A549 treated with ZK216348 at 1 μM for 4 hours (cell line): ENCODE results near the gene C22orf15. TPM values are rescaled to one million over a fixed set of nuclear protein-coding genes. Genes with fewer than 3 reads are reported as not detected.

Experiments used
- total RNA-seq: library from RNA; stranded (reverse); fragments of 200-300 nt; extraction: Qiagen RNA extraction; gene quantifications from 5 replicates; pipeline ENCODE4 v1.2.3, GENCODE V29; 2022; ENCODE audit warnings: low read depth

Gene C22orf15, protein sequence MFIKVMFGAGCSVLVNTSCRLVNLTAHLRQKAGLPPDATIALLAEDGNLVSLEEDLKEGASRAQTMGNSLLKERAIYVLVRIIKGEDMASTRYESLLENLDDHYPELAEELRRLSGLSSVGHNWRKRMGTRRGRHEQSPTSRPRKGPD
- total RNA-seq, result not detected in 5 replicates

DNA sequence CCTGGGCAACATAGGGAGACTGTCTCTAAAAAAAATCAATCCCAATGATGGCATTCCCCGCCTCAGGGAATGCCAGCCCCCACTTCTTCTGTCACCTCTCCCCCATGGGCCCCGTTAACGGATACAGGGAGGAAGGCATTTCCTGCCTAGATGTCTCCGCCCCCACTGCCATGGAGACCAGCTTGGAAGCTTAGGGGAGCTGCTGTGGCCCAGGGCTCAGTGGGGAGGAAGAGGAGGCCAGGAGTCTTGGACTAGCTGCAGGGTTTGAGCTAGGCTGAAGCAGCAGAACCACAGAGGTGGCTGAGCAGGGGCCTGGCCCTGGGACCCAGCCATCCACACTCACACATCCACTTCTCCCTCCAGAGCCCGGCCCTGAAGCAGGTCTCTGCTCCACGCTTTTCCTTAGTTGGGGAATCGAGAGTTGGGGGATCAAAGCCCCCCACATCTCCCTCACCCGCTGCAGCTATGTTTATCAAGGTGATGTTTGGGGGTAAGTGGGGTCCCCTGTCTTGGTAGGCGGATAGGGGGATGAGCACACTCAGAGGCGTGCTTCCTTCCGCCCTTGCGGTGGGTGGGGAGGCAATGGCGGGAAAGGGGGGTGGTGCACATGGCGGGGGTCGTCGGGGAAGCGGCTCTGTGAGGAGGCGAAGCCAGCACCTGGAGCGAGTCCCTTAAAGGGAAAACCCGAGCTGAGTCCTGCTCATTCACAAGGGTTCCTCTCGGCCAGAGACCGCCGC lies at the start of gene C22orf15:
Gene C22orf15, plus strand, starts transcription at position 149 of the 737 bp plus-strand sequence. Its CDS starts 317 bp downstream, at position 466.

DNA sequence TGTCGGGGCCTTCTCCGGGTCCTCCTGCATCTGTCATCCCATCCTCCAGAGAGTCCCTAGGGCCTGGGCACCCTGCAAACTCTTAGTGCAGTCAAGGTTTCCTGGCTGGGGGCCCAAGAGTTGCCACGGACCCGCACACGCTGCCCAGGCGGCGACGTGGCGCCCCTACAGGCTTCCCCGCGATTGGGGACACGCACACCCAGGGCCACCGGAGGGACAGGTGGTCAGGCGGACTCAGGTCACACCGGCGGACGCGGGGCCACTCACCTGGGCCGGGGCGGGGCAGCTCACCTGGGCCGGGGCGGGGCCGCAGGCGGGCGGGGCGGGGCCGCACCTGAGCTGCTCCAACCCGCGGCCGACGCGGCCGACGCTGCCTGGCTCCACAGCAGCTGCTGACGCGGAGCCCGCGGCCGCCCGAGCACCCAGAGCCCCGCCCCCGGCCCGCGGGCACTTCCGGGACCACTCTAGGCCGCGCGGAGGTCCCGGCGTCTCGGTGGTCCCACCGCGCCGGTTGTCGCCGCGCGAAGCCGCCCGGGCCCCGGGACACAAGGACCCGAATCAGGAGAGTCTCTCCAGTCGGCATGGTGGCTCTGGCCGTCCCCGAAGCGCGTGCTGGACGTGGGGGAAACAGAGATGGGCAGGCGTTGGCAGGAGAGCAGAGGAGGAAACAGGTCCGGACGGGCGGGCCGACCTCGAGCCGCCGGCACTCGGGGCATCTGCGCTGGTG lies 11.9 kb upstream of the C22orf15 start, which contains the start of gene ZNF70:
Gene ZNF70, minus strand, starts transcription at position 399 of the 727 bp plus-strand sequence. CDS start 5,972 bp downstream, outside the sequence.

DNA sequence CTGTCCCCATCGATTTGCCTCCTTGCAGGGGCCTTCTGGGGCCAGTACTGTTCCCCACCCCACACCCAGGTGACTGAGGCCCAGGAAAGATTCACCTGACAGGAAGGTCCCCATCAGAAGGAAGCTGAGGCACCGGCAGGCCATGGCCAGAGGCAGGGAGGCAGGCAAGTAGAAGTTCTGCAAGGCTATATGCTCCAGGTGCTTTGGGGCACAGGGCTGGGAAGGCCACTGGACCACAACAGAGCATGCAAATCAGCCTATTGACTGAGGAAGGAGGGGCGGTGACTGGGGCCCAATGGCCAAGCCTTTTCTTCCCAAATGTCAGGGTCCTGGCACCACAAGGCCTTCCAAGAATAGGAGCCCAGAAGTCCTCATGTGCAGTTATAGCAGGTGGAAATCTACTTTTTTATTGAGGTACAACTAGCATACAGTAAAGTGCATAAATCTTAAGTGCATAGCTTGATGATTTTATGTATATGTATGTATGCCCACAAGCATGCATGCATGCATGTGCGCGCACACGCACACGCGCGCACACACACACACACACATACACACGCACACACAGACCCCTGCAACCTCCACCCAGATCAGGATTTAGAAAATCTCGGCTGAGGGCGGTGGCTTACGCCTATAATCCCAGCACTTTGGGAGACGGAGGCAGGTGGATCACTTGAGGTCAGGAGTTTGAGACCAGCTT lies 8.4 kb upstream of the C22orf15 start, which contains the start of gene VPREB3:
Gene VPREB3, minus strand, starts transcription at position 206 of the 700 bp plus-strand sequence. Its CDS starts 62 bp downstream, at position 144.

DNA sequence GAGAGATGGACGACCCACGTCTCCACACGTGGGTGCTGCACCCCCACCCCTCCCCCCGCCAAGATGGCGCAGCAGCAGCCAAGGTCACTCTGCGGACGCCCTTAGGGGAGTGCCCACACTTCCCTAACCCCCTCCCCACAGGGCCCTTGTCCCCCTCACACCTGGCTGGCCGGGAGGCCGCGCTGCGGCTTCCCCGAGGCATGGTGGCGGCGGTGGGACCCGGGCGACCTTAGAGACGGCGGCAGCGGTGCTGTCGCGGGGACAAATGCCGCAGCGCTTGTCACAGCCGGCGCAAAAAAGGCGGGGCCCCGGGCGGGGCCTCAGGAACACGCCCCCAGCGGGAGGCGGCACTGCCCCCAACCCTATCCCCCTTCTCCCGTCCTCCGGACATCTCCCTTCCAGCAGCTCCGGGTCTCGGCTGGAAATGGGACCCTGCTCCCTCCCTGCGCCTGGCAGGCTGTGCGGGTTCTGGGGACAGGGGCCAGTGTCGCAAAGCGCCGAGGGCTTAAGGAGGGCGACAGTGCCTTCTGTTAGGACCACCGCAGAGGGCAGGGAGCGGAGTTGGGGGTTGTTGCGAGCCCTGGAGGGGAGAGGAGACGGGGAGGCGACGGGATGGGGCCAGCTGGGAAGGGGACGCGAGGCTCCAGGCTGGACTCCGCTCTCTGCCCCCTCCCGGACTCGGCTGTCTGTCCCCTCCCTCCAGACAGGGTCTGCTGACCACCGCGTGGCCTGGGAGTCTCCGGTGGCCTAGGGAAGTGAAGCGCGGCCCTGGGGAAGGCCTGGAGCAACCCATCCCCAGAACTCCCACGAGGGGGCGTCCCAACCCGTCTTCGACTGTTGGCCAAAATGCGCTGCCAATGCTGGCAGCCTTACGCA lies 5.1 kb downstream of the C22orf15 start, which contains the start of gene CHCHD10:
Gene CHCHD10, minus strand, starts transcription at position 300 of the 876 bp plus-strand sequence. Its CDS starts 98 bp downstream, at position 202.

DNA sequence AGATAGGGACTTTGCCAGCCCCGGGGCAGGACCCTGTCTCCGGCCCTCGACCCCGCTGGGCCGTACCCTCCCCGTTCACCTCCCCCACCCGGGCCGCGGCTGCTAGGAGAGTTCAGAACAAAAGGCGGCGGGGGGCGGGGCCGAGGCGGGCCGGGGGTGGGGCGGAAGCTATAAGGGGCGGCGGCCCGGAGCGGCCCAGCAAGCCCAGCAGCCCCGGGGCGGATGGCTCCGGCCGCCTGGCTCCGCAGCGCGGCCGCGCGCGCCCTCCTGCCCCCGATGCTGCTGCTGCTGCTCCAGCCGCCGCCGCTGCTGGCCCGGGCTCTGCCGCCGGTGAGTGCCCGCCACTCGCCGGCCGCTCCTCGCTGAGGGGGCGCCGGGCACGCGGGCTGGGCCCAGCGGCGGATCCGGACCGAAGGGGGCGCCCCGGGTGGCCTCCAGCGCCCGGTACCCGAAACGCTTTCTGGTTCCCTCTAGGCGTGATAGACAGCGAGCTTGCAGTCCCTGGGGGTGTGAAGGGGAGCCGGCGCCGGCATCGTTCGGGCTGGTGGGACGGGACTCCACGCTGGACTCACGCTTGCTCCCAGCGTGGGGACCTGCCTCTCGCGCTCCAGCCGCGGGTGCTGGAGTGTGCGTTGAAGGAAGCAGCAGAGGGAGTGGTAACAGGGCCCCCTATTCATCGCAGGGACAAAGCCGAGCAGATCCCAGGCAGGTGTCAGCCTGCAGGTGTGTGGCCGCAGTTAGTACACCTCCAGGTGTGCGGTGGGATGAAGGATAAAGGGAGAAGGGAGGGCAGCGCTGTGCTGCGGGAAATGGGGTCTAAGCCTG lies 10.1 kb downstream of the C22orf15 start, which contains the start of gene MMP11:
Gene MMP11, plus strand, starts transcription at position 201 of the 825 bp plus-strand sequence. Its CDS starts 22 bp downstream, at position 223.

DNA sequence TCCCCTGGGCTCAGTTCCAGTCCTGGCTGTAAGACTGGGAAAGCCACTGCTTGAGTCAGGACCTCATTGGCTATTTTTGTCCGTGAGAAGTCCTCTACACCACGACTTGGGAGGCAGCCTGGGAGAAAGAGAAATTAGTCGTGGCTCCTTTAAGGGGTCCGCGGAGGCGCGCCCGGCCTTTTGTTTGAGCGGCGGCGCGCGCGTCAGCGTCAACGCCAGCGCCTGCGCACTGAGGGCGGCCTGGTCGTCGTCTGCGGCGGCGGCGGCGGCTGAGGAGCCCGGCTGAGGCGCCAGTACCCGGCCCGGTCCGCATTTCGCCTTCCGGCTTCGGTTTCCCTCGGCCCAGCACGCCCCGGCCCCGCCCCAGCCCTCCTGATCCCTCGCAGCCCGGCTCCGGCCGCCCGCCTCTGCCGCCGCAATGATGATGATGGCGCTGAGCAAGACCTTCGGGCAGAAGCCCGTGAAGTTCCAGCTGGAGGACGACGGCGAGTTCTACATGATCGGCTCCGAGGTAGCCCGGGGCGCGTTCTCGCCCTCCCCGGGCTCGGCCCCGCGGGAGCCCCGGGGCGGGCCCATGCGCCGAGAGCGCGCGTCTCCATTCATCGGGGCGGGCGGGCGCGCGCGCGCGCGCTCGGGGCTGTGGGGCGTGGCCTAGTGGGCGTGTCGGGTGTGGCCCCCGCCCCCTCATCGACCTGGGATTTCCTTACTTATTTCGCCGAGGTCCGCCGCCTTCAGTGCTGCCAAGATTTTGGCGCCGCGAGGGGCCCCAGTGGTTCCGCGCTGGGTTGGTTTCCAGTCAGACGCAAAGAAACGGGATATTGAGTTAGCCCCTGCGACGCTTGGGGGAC lies 24.2 kb downstream of the C22orf15 start, which contains the start of gene SMARCB1:
Gene SMARCB1, plus strand, starts transcription at position 215 of the 848 bp plus-strand sequence. Its CDS starts 204 bp downstream, at position 419.

Other genes starting within 250 kb of the C22orf15 start
- gene IGLL1, start 182.7 kb upstream of the C22orf15 start, total RNA-seq, result not detected in 5 replicates
- 0.28 to 0.52 TPM (median 0.39 TPM) in 3 of 5 replicates, not detected in the others for gene DRICH1, start 130.7 kb upstream of the C22orf15 start, total RNA-seq
- not detected in 5 replicates for gene RGL4, start 72.0 kb upstream of the C22orf15 start, total RNA-seq
- 0.93 to 1.2 TPM (median 1.1 TPM) in 5 replicates for gene ZNF70, start 11.9 kb upstream of the C22orf15 start, total RNA-seq
- 0.65 to 1.3 TPM (median 0.76 TPM) in 4 of 5 replicates, not detected in the other for gene VPREB3, start 8.6 kb upstream of the C22orf15 start, total RNA-seq
- 90.5 to 192 TPM (median 178 TPM) in 5 replicates for gene CHCHD10, start 5.0 kb downstream of the C22orf15 start, total RNA-seq
- gene MMP11, start 9.9 kb downstream of the C22orf15 start, total RNA-seq, result 0.18 to 0.66 TPM (median 0.32 TPM) in 5 replicates
- 49.8 to 59.1 TPM (median 54.2 TPM) in 5 replicates for gene SMARCB1, start 24.0 kb downstream of the C22orf15 start, total RNA-seq
- gene DERL3, start 76.0 kb downstream of the C22orf15 start, total RNA-seq, result 0.31 to 0.68 TPM (median 0.65 TPM) in 5 replicates
- gene SLC2A11, start 94.9 kb downstream of the C22orf15 start, total RNA-seq, result 7.2 to 11.0 TPM (median 9.2 TPM) in 5 replicates
- 417 to 979 TPM (median 841 TPM) in 5 replicates for gene MIF, start 131.4 kb downstream of the C22orf15 start, total RNA-seq
- gene GSTT2B, start 198.2 kb downstream of the C22orf15 start, total RNA-seq, result 0.21 to 0.40 TPM (median 0.21 TPM) in 3 of 5 replicates, not detected in the others
- gene DDTL, start 203.9 kb downstream of the C22orf15 start, total RNA-seq, result 1.5 to 2.4 TPM (median 1.7 TPM) in 5 replicates
- gene DDT, start 211.5 kb downstream of the C22orf15 start, total RNA-seq, result 84.5 to 162 TPM (median 148 TPM) in 5 replicates
- not detected in 5 replicates for gene GSTT2, start 217.1 kb downstream of the C22orf15 start, total RNA-seq
- gene GSTT4, start 242.5 kb downstream of the C22orf15 start, total RNA-seq, result not detected in 5 replicates
- 13.7 to 34.5 TPM (median 27.5 TPM) in 5 replicates for gene CABIN1, start 248.3 kb downstream of the C22orf15 start, total RNA-seq